K562 (cell line): Measurements from ENCODE around the gene CFAP54. TPM values are rescaled to one million over a fixed set of nuclear protein-coding genes. Genes with fewer than 3 reads are reported as not detected.
A peak's percentile ranks its signal among the peaks of the same experiment; 100 is the strongest.

ENCODE experiments used
- ATAC-seq: fragments of 200-7000 bp; cut with Tn5 transposase; 3 replicates; pipeline ENCODE4 v1.9.1; 2020; ENCODE audit warnings: moderate library complexity
- BruUV-seq: library from RNA; stranded (reverse); fragments of 400-500 nt; replicated peaks from 2 replicates; lab custom pipeline; 2021; lab: Mats Ljungman, UMichigan
- CTCF ChIA-PET: fragments of 300-600 bp; formaldehyde crosslinking; extraction: SDS; loops from one replicate; lab custom pipeline; 2021; ENCODE audit warnings: low intra/inter-chr PET ratio; lab: Yijun Ruan, JAX
- POLR2A ChIA-PET: fragments of 300-600, 350-650 bp; sonication (Branson Sonifier 250); formaldehyde crosslinking; extraction: SDS; loops from one replicate; lab custom pipeline; 2021; ENCODE audit warnings: antibody characterized with exemption, inconsistent platforms; lab: Yijun Ruan, JAX
- DNase-seq, 4 experiments: peaks; one replicate each; pipeline versions ENCODE4 v3.0.0 to v3.0.0-alpha.2; 2011 to 2018; ENCODE audit warnings: low spot score in 3 of 4, mixed read lengths in 3 of 4; ENCODE audit errors: extremely low read depth in 1 of 4
- FAIRE-seq: peaks from 2 replicates; lab custom pipeline; 2011; peaks lifted over from hg19 to GRCh38; lab: Jason Lieb, UNC
- H2AFZ ChIP-seq: 2 replicates; pipeline ENCODE4 v1.6.0; 2011; ENCODE audit warnings: low read depth, low read length, control low read depth, inconsistent platforms
- H3K27ac ChIP-seq: fragments of 200-600 bp; 3 replicates; pipeline ENCODE4 v1.8.0; 2011; ENCODE audit warnings: low read depth, mild to moderate bottlenecking, control low read depth, inconsistent platforms, low read length, moderate library complexity, mixed read lengths; ENCODE audit errors: extremely low read depth
- H3K27me3 ChIP-seq, 2 experiments: fragments of 300-600 bp in 1 of 2; 2 replicates in 1 of 2; 3 replicates in 1 of 2; pipeline versions ENCODE4 v1.6.0 to v1.8.0; 2011; ENCODE audit warnings: inconsistent platforms in 2 of 2, low read length in 2 of 2, mild to moderate bottlenecking in 1 of 2, mixed read lengths in 1 of 2, moderate library complexity in 1 of 2; ENCODE audit not compliant: control insufficient read depth in 2 of 2, insufficient read depth in 2 of 2
- H3K36me3 ChIP-seq: fragments of 300-600 bp; 3 replicates; pipeline ENCODE4 v1.8.0; 2011; ENCODE audit warnings: mild to moderate bottlenecking, low read length, inconsistent platforms; ENCODE audit not compliant: control insufficient read depth, insufficient read depth
- H3K4me1 ChIP-seq, 2 experiments: fragments of 200-600 bp in 1 of 2; replicated peaks in 1 of 2; 2 replicates in 1 of 2; 3 replicates in 1 of 2; pipeline versions ENCODE4 v1.5.1 to v1.8.0; 2011; ENCODE audit warnings: inconsistent platforms in 2 of 2, low read length in 2 of 2, mild to moderate bottlenecking in 1 of 2, mixed read lengths in 1 of 2, moderate library complexity in 1 of 2; ENCODE audit not compliant: control insufficient read depth in 2 of 2, insufficient read depth in 2 of 2
- H3K4me2 ChIP-seq: 2 replicates; pipeline ENCODE4 v1.6.1; 2011; ENCODE audit warnings: low read length, control low read depth, inconsistent platforms, mixed read lengths; ENCODE audit not compliant: insufficient read depth
- H3K4me3 ChIP-seq: fragments of 200-600 bp; sonication (generic), shearing (Covaris generic); 2 replicates; pipeline ENCODE4 v1.5.1; 2016; ENCODE audit warnings: control low read depth, inconsistent platforms
- H3K79me2 ChIP-seq: fragments of 200-600 bp; 3 replicates; pipeline ENCODE4 v1.8.0; 2011; ENCODE audit warnings: low read length, inconsistent platforms; ENCODE audit not compliant: control insufficient read depth, insufficient read depth
- H3K9ac ChIP-seq, 2 experiments: 2 replicates each; pipeline versions ENCODE4 v1.6.0 to v1.6.1; 2011; ENCODE audit warnings: low read depth in 2 of 2, low read length in 2 of 2, control low read depth in 1 of 2, inconsistent platforms in 1 of 2, mild to moderate bottlenecking in 1 of 2, mixed read lengths in 1 of 2; ENCODE audit not compliant: insufficient read depth in 1 of 2
- H3K9me1 ChIP-seq: one replicate; pipeline ENCODE4 v1.6.0; 2011; ENCODE audit warnings: inconsistent platforms, mild to moderate bottlenecking, low read length, moderate library complexity; ENCODE audit not compliant: control insufficient read depth, insufficient read depth
- H3K9me3 ChIP-seq: replicated peaks from 2 replicates; pipeline ENCODE4 v1.5.1; 2011; ENCODE audit warnings: low read depth, low read length, inconsistent platforms; ENCODE audit not compliant: control insufficient read depth, insufficient read depth
- H4K20me1 ChIP-seq: replicated peaks from 2 replicates; pipeline ENCODE4 v1.6.1; 2011; ENCODE audit warnings: low read length, inconsistent platforms, mixed read lengths; ENCODE audit not compliant: control insufficient read depth, insufficient read depth
- KLF6 ChIP-seq: fragments of 250-450 bp; sonication (Bioruptor Pico); IDR thresholded peaks from 2 replicates; pipeline ENCODE4 v1.4.0; 2020; ENCODE audit warnings: mild to moderate bottlenecking, moderate library complexity, borderline replicate concordance
- WGBS: fragments of 100-300 bp; shearing (Covaris generic); methylation state at CpG from one replicate; pipeline ENCODE4 v1.1.6; 2016; ENCODE audit warnings: low coverage, mixed read lengths; ENCODE audit not compliant: insufficient coverage; ENCODE audit errors: missing lambda C conversion rate; 5-methylcytosine and 5-hydroxymethylcytosine counted together
- in situ Hi-C: fragments of 300-500 bp; cut with MboI; formaldehyde crosslinking; loops from 4 replicates; pipeline ENCODE4 v1.15.0; 2018; ENCODE audit warnings: inconsistent platforms, mixed read lengths
- intact Hi-C: fragments of 100-400 bp; cut with micrococcal nuclease; formaldehyde crosslinking; loops from 2 replicates; pipeline ENCODE4 v1.14.2; 2022
- polyA plus RNA-seq, 8 experiments: library from polyadenylated mRNA; depleted of rRNA in 4 of 8; stranded (reverse) in 5 of 8; unstranded in 3 of 8; fragments of >200 nt; fragmentation: Nextera tagmentation in 2 of 8; fragmentation: Illumina TruSeq in 1 of 8; extraction: Ambion mirVana in 2 of 8; extraction: Trizol in 1 of 8; gene quantifications; 2 replicates each; pipeline versions ENCODE4 v1.2.1 to v1.2.3, GENCODE V29; 2011 to 2014; ENCODE audit warnings: inconsistent platforms in 1 of 8, missing spikeins in 1 of 8
- total RNA-seq, 7 experiments: library from RNA; depleted of rRNA in 6 of 7; stranded (reverse); fragments of >200 nt in 6 of 7; fragmentation: Illumina TruSeq in 2 of 7; extraction: Trizol in 2 of 7; gene quantifications; 2 replicates each; pipeline versions ENCODE4 v1.2.1 to v1.2.3, GENCODE V29; 2011 to 2021; ENCODE audit warnings: low replicate concordance in 1 of 7
- TF ChIP-seq, protein P1 (sequence below), 2 experiments: fragments of 450-650 bp in 1 of 2; sonication (generic) in 1 of 2; formaldehyde crosslinking in 1 of 2; IDR thresholded peaks; 2 replicates each; pipeline versions ENCODE4 v1.7.1 to v1.9.0; 2016 to 2022; ENCODE audit warnings: inconsistent platforms in 1 of 2, mild to moderate bottlenecking in 1 of 2, missing genetic modification reagents in 1 of 2

Gene CFAP54
- total and polyA plus RNA-seq, 9 of the 15 experiments (the other 6 are each of a cell fraction or from before 2014, with no cell fraction given): 0.03 to 0.23 (median 0.10) TPM; not detected in 3

GRCh38 chr12:96890331-96890730 is 401.0 kb downstream of the CFAP54 start:
- WGBS: 14% methylated on average over 2 of the region's 2 CpGs
- no TSS peak for BruUV-seq
- no peak for TF ChIP-seq KLF6 (CRISPR knock-in tag)
- TF ChIP-seq, protein P1, sequence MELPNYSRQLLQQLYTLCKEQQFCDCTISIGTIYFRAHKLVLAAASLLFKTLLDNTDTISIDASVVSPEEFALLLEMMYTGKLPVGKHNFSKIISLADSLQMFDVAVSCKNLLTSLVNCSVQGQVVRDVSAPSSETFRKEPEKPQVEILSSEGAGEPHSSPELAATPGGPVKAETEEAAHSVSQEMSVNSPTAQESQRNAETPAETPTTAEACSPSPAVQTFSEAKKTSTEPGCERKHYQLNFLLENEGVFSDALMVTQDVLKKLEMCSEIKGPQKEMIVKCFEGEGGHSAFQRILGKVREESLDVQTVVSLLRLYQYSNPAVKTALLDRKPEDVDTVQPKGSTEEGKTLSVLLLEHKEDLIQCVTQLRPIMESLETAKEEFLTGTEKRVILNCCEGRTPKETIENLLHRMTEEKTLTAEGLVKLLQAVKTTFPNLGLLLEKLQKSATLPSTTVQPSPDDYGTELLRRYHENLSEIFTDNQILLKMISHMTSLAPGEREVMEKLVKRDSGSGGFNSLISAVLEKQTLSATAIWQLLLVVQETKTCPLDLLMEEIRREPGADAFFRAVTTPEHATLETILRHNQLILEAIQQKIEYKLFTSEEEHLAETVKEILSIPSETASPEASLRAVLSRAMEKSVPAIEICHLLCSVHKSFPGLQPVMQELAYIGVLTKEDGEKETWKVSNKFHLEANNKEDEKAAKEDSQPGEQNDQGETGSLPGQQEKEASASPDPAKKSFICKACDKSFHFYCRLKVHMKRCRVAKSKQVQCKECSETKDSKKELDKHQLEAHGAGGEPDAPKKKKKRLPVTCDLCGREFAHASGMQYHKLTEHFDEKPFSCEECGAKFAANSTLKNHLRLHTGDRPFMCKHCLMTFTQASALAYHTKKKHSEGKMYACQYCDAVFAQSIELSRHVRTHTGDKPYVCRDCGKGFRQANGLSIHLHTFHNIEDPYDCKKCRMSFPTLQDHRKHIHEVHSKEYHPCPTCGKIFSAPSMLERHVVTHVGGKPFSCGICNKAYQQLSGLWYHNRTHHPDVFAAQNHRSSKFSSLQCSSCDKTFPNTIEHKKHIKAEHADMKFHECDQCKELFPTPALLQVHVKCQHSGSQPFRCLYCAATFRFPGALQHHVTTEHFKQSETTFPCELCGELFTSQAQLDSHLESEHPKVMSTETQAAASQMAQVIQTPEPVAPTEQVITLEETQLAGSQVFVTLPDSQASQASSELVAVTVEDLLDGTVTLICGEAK (IDR thresholded peaks at IDR 0.05): peak; percentile 44; the same call in 1 of the 2 replicates
- TF ChIP-seq, protein P1 (CRISPR knock-in tag; IDR thresholded peaks at IDR 0.05): no peak
- POLR2A ChIA-PET: no interaction called here
- Histone ChIP-seq H3K27me3 (no peaks in the 10 kb centered on the region), H3K4me1 (no peaks in the 10 kb centered on the region; a peak in 3 of 5 replicates), H3K36me3 (no peaks in the 10 kb centered on the region), H3K9ac (no peak overlapping the region), H3K9me1 (no peaks in the 10 kb centered on the region), H4K20me1 (no peaks in the 10 kb centered on the region), H3K79me2 (no peaks in the 10 kb centered on the region), H3K9me3 (no peaks in the 10 kb centered on the region), H3K4me3 (no peak overlapping the region), H2AFZ (no peak overlapping the region), H3K4me2 (no peak overlapping the region), H3K27ac (no peak overlapping the region)
- ATAC-seq: no peak
- CTCF ChIA-PET: no interaction called here
- FAIRE-seq: no peak
- DNase-seq: no peak
- intact Hi-C loops (no loop called here), in situ Hi-C loops (no loop called here)
